ENCODE results near the gene TSPEAR. TPM values are rescaled to one million over a fixed set of nuclear protein-coding genes. Genes with fewer than 3 reads are reported as not detected.

TSPEAR gene
- total RNA-seq, 1 donor = not detected

DNA sequence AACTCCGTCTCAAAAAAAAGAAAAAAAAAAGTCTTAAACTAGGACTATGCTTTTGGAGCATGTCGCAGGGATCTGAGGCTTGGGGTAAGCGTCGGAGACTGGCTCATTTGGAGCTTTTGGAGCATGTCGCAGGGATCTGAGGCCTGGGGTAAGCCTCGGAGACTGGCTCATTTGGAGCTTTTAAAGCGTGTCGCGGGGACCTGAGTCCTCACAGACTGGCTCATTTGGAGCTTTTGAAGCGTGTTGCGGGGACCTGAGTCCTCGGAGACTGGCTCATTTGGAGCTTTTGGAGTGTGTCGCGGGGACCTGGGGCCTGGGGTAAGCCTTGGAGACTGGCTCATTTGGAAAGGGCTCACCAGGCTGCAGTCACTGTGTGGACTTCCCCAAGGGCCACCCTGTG is 13.6 kb upstream of the TSPEAR start:
- no peaks in the 10 kb centered on the region for H3K9me3 ChIP-seq (ENCODE audit: low read depth, low read length)
- DNase-seq (ENCODE audit: insufficient read length, low spot score, missing footprints) = no peak

GRCh38 chr21:44724196-44724595 is 12.8 kb upstream of the TSPEAR start:
- DNase-seq (ENCODE audit: insufficient read length, low spot score, missing footprints) = no peak
- H3K4me1 ChIP-seq (ENCODE audit: insufficient read depth, low read length) = no peaks in the 10 kb centered on the region
- peaks cover 25% of the 10 kb centered on the region for H3K27me3 ChIP-seq (ENCODE audit: insufficient read depth, low read length)
- H3K4me2 ChIP-seq (ENCODE audit: insufficient read depth, low read length) = no peak overlapping the region
- TF ChIP-seq CTCF (IDR thresholded peaks at IDR 0.05; ENCODE audit: extremely low read depth, low read depth, low read length) = no peak
- H2AFZ ChIP-seq (ENCODE audit: low read length) = no peak overlapping the region
- H3K4me3 ChIP-seq (ENCODE audit: insufficient read depth, low read length) = no peak overlapping the region
- no peaks in the 10 kb centered on the region for H3K9me3 ChIP-seq (ENCODE audit: low read depth, low read length)
- no peaks in the 10 kb centered on the region for H4K20me1 ChIP-seq (ENCODE audit: insufficient read depth, low read length)
- H3K79me2 ChIP-seq (ENCODE audit: insufficient read depth, low read length) = no peaks in the 10 kb centered on the region
- no peaks in the 10 kb centered on the region for H3K36me3 ChIP-seq (ENCODE audit: insufficient read depth, low read length)
- H3K27ac ChIP-seq (ENCODE audit: low read depth, low read length) = no peak overlapping the region

More for the DNA sequence above, 13.6 kb upstream of the TSPEAR start:
- no peaks in the 10 kb centered on the region for H3K36me3 ChIP-seq (ENCODE audit: insufficient read depth, low read length)
- H3K79me2 ChIP-seq (ENCODE audit: insufficient read depth, low read length) = no peaks in the 10 kb centered on the region
- peaks cover 25% of the 10 kb centered on the region for H3K27me3 ChIP-seq (ENCODE audit: insufficient read depth, low read length)
- no peak overlapping the region for H3K4me3 ChIP-seq (ENCODE audit: insufficient read depth, low read length)
- H3K27ac ChIP-seq (ENCODE audit: low read depth, low read length) = no peak overlapping the region
- H4K20me1 ChIP-seq (ENCODE audit: insufficient read depth, low read length) = no peaks in the 10 kb centered on the region
- no peak overlapping the region for H3K4me2 ChIP-seq (ENCODE audit: insufficient read depth, low read length)
- H2AFZ ChIP-seq (ENCODE audit: low read length) = no peak overlapping the region
- TF ChIP-seq CTCF (IDR thresholded peaks at IDR 0.05; ENCODE audit: extremely low read depth, low read depth, low read length) = no peak
- H3K4me1 ChIP-seq (ENCODE audit: insufficient read depth, low read length) = no peaks in the 10 kb centered on the region

GRCh38 chr21:44723177-44724131 is 12.1 kb upstream of the TSPEAR start:
- no peaks in the 10 kb centered on the region for H3K9me3 ChIP-seq (ENCODE audit: low read depth, low read length)
- peak; percentile 84 for DNase-seq (ENCODE audit: insufficient read length, low spot score, missing footprints)
- no peaks in the 10 kb centered on the region for H3K36me3 ChIP-seq (ENCODE audit: insufficient read depth, low read length)
- H3K4me2 ChIP-seq (ENCODE audit: insufficient read depth, low read length) = no peak overlapping the region
- no peaks in the 10 kb centered on the region for H3K79me2 ChIP-seq (ENCODE audit: insufficient read depth, low read length)
- H3K27me3 ChIP-seq (ENCODE audit: insufficient read depth, low read length) = peaks cover 33% of the 10 kb centered on the region
- no peak for TF ChIP-seq CTCF (IDR thresholded peaks at IDR 0.05; ENCODE audit: extremely low read depth, low read depth, low read length)
- no peak overlapping the region for H3K27ac ChIP-seq (ENCODE audit: low read depth, low read length)
- no peak overlapping the region for H2AFZ ChIP-seq (ENCODE audit: low read length)
- no peaks in the 10 kb centered on the region for H3K4me1 ChIP-seq (ENCODE audit: insufficient read depth, low read length)
- no peak overlapping the region for H3K4me3 ChIP-seq (ENCODE audit: insufficient read depth, low read length)
- no peaks in the 10 kb centered on the region for H4K20me1 ChIP-seq (ENCODE audit: insufficient read depth, low read length)

- no peak overlapping the region for H3K4me3 ChIP-seq (ENCODE audit: insufficient read depth, low read length)
- no peaks in the 10 kb centered on the region for H3K9me3 ChIP-seq (ENCODE audit: low read depth, low read length)
- H4K20me1 ChIP-seq (ENCODE audit: insufficient read depth, low read length) = no peaks in the 10 kb centered on the region
- H3K36me3 ChIP-seq (ENCODE audit: insufficient read depth, low read length) = no peaks in the 10 kb centered on the region
- H3K79me2 ChIP-seq (ENCODE audit: insufficient read depth, low read length) = no peaks in the 10 kb centered on the region
- no peak overlapping the region for H3K27ac ChIP-seq (ENCODE audit: low read depth, low read length)
- H3K27me3 ChIP-seq (ENCODE audit: insufficient read depth, low read length) = peaks cover 39% of the 10 kb centered on the region
- no peak for DNase-seq (ENCODE audit: insufficient read length, low spot score, missing footprints)
- no peak overlapping the region for H3K4me2 ChIP-seq (ENCODE audit: insufficient read depth, low read length)
- no peaks in the 10 kb centered on the region for H3K4me1 ChIP-seq (ENCODE audit: insufficient read depth, low read length)
- no peak for TF ChIP-seq CTCF (IDR thresholded peaks at IDR 0.05; ENCODE audit: extremely low read depth, low read depth, low read length)
- H2AFZ ChIP-seq (ENCODE audit: low read length) = no peak overlapping the region
Observed at GRCh38 chr21:44722731-44723130, 11.4 kb upstream of the TSPEAR start.

Measured in osteoblast (primary cell).